C4-2B (cell line): ENCODE measurements around the gene CPSF2.

ENCODE experiments used
- CTCF ChIP-seq: fragments of 450-650 bp; conservative IDR thresholded peaks from 2 replicates; pipeline ENCODE4 v1.5.1; 2017; ENCODE audit warnings: mild to moderate bottlenecking
- ZFX ChIP-seq: fragments of 450-650 bp; IDR thresholded peaks from 2 replicates; pipeline ENCODE4 v1.6.1; 2017

GRCh38 chr14:92160619-92161018 lies 38.9 kb downstream of the CPSF2 start:
- TF ChIP-seq CTCF (no peak), ZFX (no peak)
